Inflammatory macrophage treated with lipopolysaccharide for 4 hours (primary cell): ENCODE results near the gene GPATCH2L.
A peak's percentile ranks its signal among the peaks of the same experiment; 100 is the strongest.

ENCODE experiments used
- DNase-seq: peaks from one replicate; pipeline ENCODE4 v3.0.0-alpha.2; 2020

GPATCH2L gene

GRCh38 chr14:76201162-76201561 is 49.4 kb downstream of the GPATCH2L start:
- peak; percentile 79 for DNase-seq

GRCh38 chr14:76203086-76204001 is 51.6 kb downstream of the GPATCH2L start:
- peak; percentile 95 for DNase-seq

GRCh38 chr14:76204461-76205230 is 52.9 kb downstream of the GPATCH2L start:
- peak; percentile 40 for DNase-seq

GRCh38 chr14:76205708-76206107 is 54.0 kb downstream of the GPATCH2L start:
- DNase-seq = no peak

- no peak for DNase-seq
Observed at GRCh38 chr14:76208340-76208739, 56.6 kb downstream of the GPATCH2L start.

- DNase-seq = no peak
Observed at GRCh38 chr14:76212242-76212641, 60.5 kb downstream of the GPATCH2L start.

- no peak for DNase-seq
Observed at GRCh38 chr14:76217179-76217578, 65.5 kb downstream of the GPATCH2L start.

- DNase-seq = no peak
Observed at GRCh38 chr14:76218662-76219061, 66.9 kb downstream of the GPATCH2L start.

GRCh38 chr14:76219873-76220272 is 68.2 kb downstream of the GPATCH2L start:
- no peak for DNase-seq

- peak; percentile 67 for DNase-seq
Observed at GRCh38 chr14:76227450-76228050, 75.8 kb downstream of the GPATCH2L start.

GRCh38 chr14:76228138-76228537 is 76.4 kb downstream of the GPATCH2L start:
- DNase-seq = no peak

- DNase-seq = no peak
Observed at GRCh38 chr14:76232800-76233199, 81.1 kb downstream of the GPATCH2L start.

- DNase-seq = no peak
Observed at GRCh38 chr14:76235628-76236027, 83.9 kb downstream of the GPATCH2L start.

- DNase-seq = peak; percentile 72
Observed at GRCh38 chr14:76236172-76237130, 84.7 kb downstream of the GPATCH2L start.

GRCh38 chr14:76237349-76237990 is 85.7 kb downstream of the GPATCH2L start:
- no peak for DNase-seq

- DNase-seq = no peak
Observed at GRCh38 chr14:76245097-76245496, 93.4 kb downstream of the GPATCH2L start.

GRCh38 chr14:76250302-76250701 is 98.6 kb downstream of the GPATCH2L start:
- no peak for DNase-seq

- no peak for DNase-seq
Observed at GRCh38 chr14:76252471-76252870, 100.7 kb downstream of the GPATCH2L start.

GRCh38 chr14:76253111-76253510 is 101.4 kb downstream of the GPATCH2L start:
- no peak for DNase-seq

- no peak for DNase-seq
Observed at GRCh38 chr14:76256545-76256944, 104.8 kb downstream of the GPATCH2L start.

GRCh38 chr14:76257111-76257803 is 105.5 kb downstream of the GPATCH2L start:
- no peak for DNase-seq
